Measurements from ENCODE around the gene IRX2.
A peak's percentile ranks its signal among the peaks of the same experiment; 100 is the strongest.

DNA sequence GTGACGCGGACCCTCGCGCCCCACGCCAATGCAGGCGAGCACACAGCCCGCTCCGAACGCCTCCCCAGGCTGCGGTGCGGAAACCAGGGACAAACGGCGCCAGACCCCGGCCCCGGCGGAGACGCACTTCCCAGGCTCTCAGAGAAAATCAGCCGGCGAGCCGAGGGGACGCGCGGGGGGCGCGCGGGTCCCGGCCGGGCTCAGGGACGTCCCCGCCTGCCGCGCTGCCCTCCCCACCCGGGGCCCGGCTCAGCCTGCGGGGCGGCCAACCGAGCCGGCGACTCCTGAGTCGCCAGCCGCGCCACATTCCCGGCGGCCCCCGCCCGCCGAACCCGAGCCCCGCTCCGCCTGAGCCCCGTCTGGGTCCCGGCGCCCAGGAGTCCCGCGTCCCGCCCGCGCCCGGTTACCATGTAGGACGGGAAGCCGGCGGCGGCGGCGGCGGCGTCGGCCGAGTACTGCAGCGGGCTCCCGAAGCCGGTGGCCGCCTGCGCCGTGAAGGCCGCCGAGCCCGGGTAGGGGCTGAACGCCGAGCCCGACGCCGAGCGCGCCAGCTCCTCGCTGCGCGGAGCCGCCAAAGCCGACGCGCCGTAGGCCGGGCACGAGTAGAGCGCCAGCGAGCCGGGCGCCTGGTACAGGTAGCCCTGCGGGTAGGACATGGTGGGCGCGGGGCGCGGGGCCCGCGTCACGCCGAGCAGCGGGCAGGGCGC lies 566 bp downstream of the IRX2 start:
- TF ChIP-seq POLR2A (IDR thresholded peaks at IDR 0.05; ENCODE audit: low read depth, low read length): no peak
- TF ChIP-seq, protein P1, sequence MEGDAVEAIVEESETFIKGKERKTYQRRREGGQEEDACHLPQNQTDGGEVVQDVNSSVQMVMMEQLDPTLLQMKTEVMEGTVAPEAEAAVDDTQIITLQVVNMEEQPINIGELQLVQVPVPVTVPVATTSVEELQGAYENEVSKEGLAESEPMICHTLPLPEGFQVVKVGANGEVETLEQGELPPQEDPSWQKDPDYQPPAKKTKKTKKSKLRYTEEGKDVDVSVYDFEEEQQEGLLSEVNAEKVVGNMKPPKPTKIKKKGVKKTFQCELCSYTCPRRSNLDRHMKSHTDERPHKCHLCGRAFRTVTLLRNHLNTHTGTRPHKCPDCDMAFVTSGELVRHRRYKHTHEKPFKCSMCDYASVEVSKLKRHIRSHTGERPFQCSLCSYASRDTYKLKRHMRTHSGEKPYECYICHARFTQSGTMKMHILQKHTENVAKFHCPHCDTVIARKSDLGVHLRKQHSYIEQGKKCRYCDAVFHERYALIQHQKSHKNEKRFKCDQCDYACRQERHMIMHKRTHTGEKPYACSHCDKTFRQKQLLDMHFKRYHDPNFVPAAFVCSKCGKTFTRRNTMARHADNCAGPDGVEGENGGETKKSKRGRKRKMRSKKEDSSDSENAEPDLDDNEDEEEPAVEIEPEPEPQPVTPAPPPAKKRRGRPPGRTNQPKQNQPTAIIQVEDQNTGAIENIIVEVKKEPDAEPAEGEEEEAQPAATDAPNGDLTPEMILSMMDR (IDR thresholded peaks at IDR 0.05; ENCODE audit: extremely low read depth in 1 of 2, insufficient read depth in 1 of 2, low read depth in 1 of 2, low read length in 2 of 2): no peak
- TF ChIP-seq JUN (IDR thresholded peaks at IDR 0.05; ENCODE audit: borderline replicate concordance, insufficient read depth, insufficient read length, low read depth): no peak
- no peak for TF ChIP-seq POLR2AphosphoS5 (IDR thresholded peaks at IDR 0.05; ENCODE audit: insufficient read depth, low read depth, low read length)
- TF ChIP-seq EZH2 (IDR thresholded peaks at IDR 0.05; ENCODE audit: borderline replicate concordance, low read depth, low read length, severe bottlenecking): peak; percentile 59
- no peak for TF ChIP-seq MYC (IDR thresholded peaks at IDR 0.05; ENCODE audit: low read depth, low read length)
- TF ChIP-seq FOS (IDR thresholded peaks at IDR 0.05; ENCODE audit: borderline replicate concordance, insufficient read depth, low read length): no peak
